HepG2 (cell line): ENCODE measurements around the gene CCM2L. TPM values are rescaled to one million over a fixed set of nuclear protein-coding genes. Genes with fewer than 3 reads are reported as not detected.

Source experiments
- NR1H2 ChIP-seq: sonication (generic); formaldehyde crosslinking; IDR thresholded peaks from 2 replicates; pipeline ENCODE4 v1.8.1; 2022; ENCODE audit warnings: low read depth, missing genetic modification reagents, borderline replicate concordance
- ONECUT2 ChIP-seq: sonication (generic); formaldehyde crosslinking; IDR thresholded peaks from 2 replicates; pipeline ENCODE4 v1.4.0; 2020; ENCODE audit warnings: missing genetic modification reagents
- ZFP41 ChIP-seq: sonication (generic); formaldehyde crosslinking; IDR thresholded peaks from 2 replicates; pipeline ENCODE4 v1.4.0; 2020; ENCODE audit warnings: mild to moderate bottlenecking, missing genetic modification reagents, borderline replicate concordance
- ZNF143 ChIP-seq: sonication (generic); formaldehyde crosslinking; IDR thresholded peaks from 2 replicates; pipeline ENCODE4 v1.4.0; 2020; ENCODE audit warnings: missing genetic modification reagents
- ZNF251 ChIP-seq: sonication (generic); formaldehyde crosslinking; IDR thresholded peaks from 2 replicates; pipeline ENCODE4 v1.9.0; 2021; ENCODE audit warnings: mild to moderate bottlenecking, missing genetic modification reagents
- ZNF550 ChIP-seq: sonication (generic); formaldehyde crosslinking; IDR thresholded peaks from 2 replicates; pipeline ENCODE4 v1.4.0; 2020; ENCODE audit warnings: mild to moderate bottlenecking, missing genetic modification reagents, borderline replicate concordance
- polyA plus RNA-seq, 8 experiments: library from polyadenylated mRNA; depleted of rRNA in 3 of 8; stranded (reverse) in 7 of 8; unstranded in 1 of 8; fragments of >200 nt; fragmentation: Illumina TruSeq in 4 of 8; extraction: Trizol in 4 of 8; gene quantifications; 2 replicates each; pipeline versions ENCODE4 v1.2.1 to v1.2.3, GENCODE V29; 2011 to 2016; ENCODE audit warnings: low read depth in 4 of 8, missing spikeins in 1 of 8, mixed read lengths in 1 of 8; ENCODE audit not compliant: insufficient read depth in 1 of 8
- total RNA-seq, 5 experiments: library from RNA; depleted of rRNA; stranded (reverse); fragments of >200 nt; fragmentation: Illumina TruSeq; extraction: Trizol; gene quantifications; 2 replicates each; pipeline ENCODE4 v1.2.3, GENCODE V29; 2016; ENCODE audit warnings: low read depth in 1 of 5
- TF ChIP-seq, protein P1 (sequence below): sonication (generic); formaldehyde crosslinking; IDR thresholded peaks from 2 replicates; pipeline ENCODE4 v1.5.0; 2020; ENCODE audit warnings: missing genetic modification reagents
- TF ChIP-seq, protein P2 (sequence below): sonication (generic); formaldehyde crosslinking; IDR thresholded peaks from 2 replicates; pipeline ENCODE4 v1.8.0; 2022; ENCODE audit warnings: mild to moderate bottlenecking, missing genetic modification reagents
- TF ChIP-seq, protein P3 (sequence below): sonication (generic); formaldehyde crosslinking; IDR thresholded peaks from 2 replicates; pipeline ENCODE4 v1.5.0; 2020; ENCODE audit warnings: mild to moderate bottlenecking, low read depth, missing genetic modification reagents, borderline replicate concordance
- TF ChIP-seq, protein P4 (sequence below): sonication (generic); formaldehyde crosslinking; IDR thresholded peaks from 2 replicates; pipeline ENCODE4 v1.4.0; 2020; ENCODE audit warnings: missing genetic modification reagents, borderline replicate concordance
- TF ChIP-seq, protein P5 (sequence below): sonication (generic); formaldehyde crosslinking; IDR thresholded peaks from 2 replicates; pipeline ENCODE4 v1.4.0; 2020; ENCODE audit warnings: missing genetic modification reagents
- TF ChIP-seq, protein P6 (sequence below): IDR thresholded peaks from 2 replicates; pipeline ENCODE4 v1.6.1; 2012; ENCODE audit warnings: low read length, improper control_type of control experiment
- TF ChIP-seq, protein P7 (sequence below): IDR thresholded peaks from 2 replicates; pipeline ENCODE4 v1.6.1; 2012; ENCODE audit warnings: inconsistent platforms

CCM2L gene
- total and polyA plus RNA-seq, 2 of the 13 experiments (the other 11 are each of a cell fraction or from before 2014, with no cell fraction given): 0.15 TPM; not detected in 1

DNA sequence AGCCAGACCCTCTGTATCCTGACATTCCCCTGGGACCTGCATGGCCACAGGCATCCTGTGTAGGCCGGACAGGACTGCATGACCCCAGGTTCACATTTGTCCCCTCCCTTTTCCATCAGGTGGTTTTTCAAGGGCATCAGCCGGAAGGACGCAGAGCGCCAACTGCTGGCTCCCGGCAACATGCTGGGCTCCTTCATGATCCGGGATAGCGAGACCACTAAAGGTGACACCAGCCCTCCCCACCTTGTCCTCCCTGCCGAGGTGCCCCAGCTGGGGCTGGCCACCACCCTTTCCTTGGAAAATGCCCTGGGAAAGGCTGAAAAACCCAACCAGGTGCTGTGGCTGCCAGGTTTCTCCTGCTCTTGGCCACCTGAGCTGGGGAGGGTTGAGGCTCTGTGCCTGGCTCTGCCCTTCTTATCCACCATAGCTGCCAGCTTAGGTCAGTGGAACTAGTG lies 69.4 kb downstream of the CCM2L start (continued):
- TF ChIP-seq, protein P1, sequence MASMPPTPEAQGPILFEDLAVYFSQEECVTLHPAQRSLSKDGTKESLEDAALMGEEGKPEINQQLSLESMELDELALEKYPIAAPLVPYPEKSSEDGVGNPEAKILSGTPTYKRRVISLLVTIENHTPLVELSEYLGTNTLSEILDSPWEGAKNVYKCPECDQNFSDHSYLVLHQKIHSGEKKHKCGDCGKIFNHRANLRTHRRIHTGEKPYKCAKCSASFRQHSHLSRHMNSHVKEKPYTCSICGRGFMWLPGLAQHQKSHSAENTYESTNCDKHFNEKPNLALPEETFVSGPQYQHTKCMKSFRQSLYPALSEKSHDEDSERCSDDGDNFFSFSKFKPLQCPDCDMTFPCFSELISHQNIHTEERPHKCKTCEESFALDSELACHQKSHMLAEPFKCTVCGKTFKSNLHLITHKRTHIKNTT (CRISPR knock-in tag): no peak
- no peak for TF ChIP-seq ZNF550
- TF ChIP-seq ZNF143 (CRISPR knock-in tag): 0 out of 2 replicates have a peak, but pooled peaks have one; percentile 18
- TF ChIP-seq, protein P2, sequence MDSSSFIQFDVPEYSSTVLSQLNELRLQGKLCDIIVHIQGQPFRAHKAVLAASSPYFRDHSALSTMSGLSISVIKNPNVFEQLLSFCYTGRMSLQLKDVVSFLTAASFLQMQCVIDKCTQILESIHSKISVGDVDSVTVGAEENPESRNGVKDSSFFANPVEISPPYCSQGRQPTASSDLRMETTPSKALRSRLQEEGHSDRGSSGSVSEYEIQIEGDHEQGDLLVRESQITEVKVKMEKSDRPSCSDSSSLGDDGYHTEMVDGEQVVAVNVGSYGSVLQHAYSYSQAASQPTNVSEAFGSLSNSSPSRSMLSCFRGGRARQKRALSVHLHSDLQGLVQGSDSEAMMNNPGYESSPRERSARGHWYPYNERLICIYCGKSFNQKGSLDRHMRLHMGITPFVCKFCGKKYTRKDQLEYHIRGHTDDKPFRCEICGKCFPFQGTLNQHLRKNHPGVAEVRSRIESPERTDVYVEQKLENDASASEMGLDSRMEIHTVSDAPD: no peak
- no peak for TF ChIP-seq ONECUT2 (CRISPR knock-in tag)
- TF ChIP-seq, protein P3, sequence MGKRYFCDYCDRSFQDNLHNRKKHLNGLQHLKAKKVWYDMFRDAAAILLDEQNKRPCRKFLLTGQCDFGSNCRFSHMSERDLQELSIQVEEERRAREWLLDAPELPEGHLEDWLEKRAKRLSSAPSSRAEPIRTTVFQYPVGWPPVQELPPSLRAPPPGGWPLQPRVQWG: no peak
- TF ChIP-seq, protein P4, sequence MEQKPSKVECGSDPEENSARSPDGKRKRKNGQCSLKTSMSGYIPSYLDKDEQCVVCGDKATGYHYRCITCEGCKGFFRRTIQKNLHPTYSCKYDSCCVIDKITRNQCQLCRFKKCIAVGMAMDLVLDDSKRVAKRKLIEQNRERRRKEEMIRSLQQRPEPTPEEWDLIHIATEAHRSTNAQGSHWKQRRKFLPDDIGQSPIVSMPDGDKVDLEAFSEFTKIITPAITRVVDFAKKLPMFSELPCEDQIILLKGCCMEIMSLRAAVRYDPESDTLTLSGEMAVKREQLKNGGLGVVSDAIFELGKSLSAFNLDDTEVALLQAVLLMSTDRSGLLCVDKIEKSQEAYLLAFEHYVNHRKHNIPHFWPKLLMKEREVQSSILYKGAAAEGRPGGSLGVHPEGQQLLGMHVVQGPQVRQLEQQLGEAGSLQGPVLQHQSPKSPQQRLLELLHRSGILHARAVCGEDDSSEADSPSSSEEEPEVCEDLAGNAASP (CRISPR knock-in tag): no peak
- TF ChIP-seq, protein P5, sequence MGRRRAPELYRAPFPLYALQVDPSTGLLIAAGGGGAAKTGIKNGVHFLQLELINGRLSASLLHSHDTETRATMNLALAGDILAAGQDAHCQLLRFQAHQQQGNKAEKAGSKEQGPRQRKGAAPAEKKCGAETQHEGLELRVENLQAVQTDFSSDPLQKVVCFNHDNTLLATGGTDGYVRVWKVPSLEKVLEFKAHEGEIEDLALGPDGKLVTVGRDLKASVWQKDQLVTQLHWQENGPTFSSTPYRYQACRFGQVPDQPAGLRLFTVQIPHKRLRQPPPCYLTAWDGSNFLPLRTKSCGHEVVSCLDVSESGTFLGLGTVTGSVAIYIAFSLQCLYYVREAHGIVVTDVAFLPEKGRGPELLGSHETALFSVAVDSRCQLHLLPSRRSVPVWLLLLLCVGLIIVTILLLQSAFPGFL: 0 out of 2 replicates have a peak, but pooled peaks have one; percentile 84
- TF ChIP-seq ZFP41: 0 out of 2 replicates have a peak, but pooled peaks have one; percentile 9
- TF ChIP-seq ZNF251 (CRISPR knock-in tag): no peak
- no peak for TF ChIP-seq NR1H2 (CRISPR knock-in tag)
- TF ChIP-seq, protein P6, sequence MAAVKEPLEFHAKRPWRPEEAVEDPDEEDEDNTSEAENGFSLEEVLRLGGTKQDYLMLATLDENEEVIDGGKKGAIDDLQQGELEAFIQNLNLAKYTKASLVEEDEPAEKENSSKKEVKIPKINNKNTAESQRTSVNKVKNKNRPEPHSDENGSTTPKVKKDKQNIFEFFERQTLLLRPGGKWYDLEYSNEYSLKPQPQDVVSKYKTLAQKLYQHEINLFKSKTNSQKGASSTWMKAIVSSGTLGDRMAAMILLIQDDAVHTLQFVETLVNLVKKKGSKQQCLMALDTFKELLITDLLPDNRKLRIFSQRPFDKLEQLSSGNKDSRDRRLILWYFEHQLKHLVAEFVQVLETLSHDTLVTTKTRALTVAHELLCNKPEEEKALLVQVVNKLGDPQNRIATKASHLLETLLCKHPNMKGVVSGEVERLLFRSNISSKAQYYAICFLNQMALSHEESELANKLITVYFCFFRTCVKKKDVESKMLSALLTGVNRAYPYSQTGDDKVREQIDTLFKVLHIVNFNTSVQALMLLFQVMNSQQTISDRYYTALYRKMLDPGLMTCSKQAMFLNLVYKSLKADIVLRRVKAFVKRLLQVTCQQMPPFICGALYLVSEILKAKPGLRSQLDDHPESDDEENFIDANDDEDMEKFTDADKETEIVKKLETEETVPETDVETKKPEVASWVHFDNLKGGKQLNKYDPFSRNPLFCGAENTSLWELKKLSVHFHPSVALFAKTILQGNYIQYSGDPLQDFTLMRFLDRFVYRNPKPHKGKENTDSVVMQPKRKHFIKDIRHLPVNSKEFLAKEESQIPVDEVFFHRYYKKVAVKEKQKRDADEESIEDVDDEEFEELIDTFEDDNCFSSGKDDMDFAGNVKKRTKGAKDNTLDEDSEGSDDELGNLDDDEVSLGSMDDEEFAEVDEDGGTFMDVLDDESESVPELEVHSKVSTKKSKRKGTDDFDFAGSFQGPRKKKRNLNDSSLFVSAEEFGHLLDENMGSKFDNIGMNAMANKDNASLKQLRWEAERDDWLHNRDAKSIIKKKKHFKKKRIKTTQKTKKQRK: no peak
- TF ChIP-seq, protein P7, sequence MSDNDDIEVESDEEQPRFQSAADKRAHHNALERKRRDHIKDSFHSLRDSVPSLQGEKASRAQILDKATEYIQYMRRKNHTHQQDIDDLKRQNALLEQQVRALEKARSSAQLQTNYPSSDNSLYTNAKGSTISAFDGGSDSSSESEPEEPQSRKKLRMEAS: 0 out of 2 replicates have a peak, but pooled peaks have one; percentile 33
